HG02885 (cell line): ENCODE data around the gene ACVR2B.

Source experiments
- ATAC-seq: cut with Tn5 transposase; IDR thresholded peaks from one replicate; pipeline ENCODE4 v1.9.1; 2021; ENCODE audit warnings: mild to moderate bottlenecking; ENCODE audit not compliant: unreplicated experiment, poor library complexity

Gene ACVR2B

DNA sequence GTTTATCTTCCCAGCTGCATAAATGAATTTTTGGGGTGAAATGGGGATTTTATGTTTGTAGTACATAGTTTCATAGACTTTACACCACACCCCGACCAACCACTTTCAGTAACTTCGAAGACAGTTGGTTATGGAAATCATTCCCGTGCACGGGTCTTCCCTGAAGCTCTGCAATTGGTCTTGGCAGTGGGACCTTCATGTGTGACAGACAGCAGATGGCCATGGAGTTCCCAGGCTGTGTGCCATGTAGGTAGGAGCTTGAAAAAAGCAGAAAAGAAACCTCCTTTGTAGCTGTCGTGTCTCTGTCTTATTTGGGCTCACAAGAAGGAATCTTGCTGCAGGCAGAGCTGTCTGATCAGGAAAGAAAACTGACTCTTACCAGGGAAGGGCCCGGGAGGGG lies 68.3 kb downstream of the ACVR2B start:
- no peak for ATAC-seq

DNA sequence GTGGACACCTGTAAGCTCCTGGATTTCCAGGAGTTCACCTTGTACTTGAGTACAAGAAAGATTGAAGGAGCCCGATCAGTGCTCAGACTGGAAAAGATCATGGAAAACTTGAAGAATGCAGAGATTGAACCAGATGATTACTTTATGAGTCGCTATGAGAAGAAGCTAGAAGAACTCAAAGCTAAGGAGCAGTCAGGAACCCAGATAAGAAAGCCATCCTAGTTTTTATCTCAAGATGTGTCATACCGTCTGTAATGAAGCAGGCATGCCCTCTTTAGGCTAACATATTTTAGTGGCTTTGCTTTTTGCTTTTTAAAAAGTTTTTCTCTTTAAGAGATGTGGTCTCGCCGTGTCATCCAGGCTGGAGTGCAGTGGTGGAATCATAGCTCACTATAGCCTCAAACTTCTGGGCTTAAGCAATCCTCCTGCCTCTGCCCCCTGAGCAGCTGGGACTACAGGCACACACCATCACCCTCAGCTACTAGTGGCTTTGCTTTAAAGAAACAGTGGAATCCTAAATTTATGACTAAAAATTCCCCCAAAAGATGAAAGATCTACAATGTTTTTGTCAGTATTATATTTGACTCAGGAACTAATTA lies 70.5 kb downstream of the ACVR2B start:
- ATAC-seq = no peak

DNA sequence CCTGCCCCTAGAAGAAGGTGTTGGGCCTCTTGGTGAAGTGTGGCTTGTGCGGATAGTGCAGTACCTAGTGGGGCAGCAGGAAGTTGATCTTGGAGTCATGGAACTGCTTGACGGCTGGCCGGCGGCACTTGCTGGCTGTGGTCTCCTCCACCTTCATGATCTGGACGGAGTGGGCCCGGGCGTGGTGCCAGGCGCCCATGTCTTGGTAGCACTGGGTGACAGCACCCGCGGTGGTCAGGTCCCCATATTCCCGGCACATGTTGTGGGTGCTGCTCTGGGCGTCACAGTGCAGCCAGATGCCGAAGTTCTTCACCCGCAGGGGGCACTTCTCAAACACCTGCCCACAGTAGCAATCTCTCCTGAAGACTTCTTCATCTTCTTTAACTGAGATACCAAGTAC lies 73.1 kb downstream of the ACVR2B start:
- ATAC-seq = no peak

DNA sequence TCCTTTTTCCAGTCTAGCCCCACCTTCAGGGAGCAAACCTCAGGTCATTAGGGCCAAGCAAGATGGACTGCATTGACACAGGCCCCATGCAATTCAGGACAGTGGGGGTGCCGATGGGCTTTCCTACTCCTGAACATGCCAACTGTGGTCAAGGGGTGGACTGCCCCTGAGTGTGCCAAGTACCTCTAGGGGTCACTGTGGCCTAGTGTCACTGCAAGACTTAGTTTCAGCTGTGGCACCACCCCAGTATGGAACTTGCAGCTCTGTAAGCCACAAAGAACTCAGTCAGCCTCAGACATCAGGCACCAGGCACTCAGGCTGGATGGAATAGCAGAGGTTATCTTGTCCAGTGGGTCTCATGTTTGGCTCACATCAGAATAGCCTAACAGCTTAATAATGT lies 74.8 kb downstream of the ACVR2B start:
- no peak for ATAC-seq

DNA sequence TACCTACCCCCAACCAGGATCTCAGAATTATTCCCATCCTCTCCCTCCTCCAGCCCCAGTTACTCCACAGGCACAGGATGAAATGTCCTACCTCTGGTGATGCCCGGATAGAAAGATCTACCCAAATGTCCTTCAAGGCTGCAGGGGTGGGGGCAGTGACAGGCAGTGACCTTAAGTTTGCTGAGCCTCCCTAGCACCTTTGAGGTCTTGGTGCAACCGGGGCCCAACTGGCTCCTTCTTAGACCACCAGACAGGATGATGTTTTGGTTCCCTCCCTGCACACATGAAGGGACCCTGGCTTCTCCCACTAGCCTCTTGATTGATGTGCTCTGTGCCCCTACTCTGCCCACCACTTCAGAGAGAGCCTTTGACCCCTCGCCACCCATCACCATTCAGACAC lies 78.8 kb downstream of the ACVR2B start:
- ATAC-seq = no peak

DNA sequence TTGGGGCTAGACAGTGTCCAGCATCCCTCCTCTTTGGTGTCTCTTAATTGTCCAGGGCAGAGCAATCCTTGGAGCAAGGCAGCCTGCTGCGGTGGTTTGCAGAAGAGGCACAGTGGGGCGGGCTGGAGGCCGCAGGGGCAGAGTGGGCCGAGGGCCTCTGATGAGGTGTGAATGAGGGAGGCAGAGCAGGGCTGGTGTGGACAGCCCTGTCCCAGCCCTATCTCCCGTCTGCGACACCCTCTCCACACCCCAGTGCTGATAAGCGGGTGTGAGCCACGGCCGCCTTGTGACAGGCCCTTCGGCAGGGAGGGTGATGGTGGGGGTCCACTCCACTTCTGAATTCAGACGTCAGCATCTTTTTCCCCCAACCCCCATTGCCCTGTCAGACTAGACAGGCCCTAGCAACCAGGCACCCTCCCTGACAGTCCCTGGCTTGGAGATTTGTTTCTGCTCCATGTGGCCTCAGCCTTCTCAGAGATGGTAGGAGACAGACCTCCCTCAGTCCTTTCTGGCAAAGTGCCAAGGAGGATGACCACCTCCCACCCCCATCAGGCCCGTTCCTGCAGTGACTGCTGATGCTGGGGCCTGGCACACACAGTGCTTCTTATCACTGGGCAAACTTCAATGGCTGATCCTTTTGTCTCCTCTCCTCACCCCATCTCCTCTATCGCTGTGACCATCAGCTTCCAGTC lies 79.7 kb downstream of the ACVR2B start:
- no peak for ATAC-seq

DNA sequence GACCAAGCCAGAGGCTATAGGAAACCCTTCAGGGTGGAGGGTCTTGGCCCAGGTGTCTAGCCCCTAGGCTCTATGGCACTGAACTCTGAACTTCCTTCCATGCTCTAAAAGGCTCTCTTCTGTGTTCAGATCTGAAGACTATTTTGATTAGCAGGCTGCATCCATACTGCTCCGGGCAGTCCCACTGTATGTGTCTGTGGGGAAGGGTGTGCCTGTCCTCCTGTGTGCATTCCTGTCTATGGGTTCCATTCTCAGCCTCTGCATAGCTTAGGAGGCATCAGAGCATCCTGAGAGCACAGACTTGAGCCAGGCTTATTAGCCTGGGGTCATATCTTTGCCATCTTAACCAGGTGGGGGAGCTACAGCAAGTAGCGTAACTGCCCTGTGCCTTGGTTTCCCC lies 80.5 kb downstream of the ACVR2B start:
- no peak for ATAC-seq

DNA sequence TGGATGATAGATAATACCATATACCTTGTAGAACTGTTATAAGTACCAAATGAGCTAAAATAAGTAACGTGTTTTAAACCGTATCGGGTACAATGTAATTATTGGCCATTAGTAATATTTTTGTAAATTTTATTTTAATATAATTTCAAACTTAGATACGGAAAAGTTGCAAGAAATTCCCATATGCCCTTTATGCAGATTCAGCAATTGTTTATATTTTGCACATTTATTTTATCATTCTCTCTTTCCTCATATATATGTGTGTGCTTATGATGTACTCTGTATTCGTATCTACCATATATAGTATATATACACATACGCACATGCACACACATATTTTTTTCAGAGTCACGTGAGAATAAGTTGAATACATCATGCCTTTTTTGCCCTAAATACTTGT lies 80.9 kb downstream of the ACVR2B start:
- no peak for ATAC-seq

DNA sequence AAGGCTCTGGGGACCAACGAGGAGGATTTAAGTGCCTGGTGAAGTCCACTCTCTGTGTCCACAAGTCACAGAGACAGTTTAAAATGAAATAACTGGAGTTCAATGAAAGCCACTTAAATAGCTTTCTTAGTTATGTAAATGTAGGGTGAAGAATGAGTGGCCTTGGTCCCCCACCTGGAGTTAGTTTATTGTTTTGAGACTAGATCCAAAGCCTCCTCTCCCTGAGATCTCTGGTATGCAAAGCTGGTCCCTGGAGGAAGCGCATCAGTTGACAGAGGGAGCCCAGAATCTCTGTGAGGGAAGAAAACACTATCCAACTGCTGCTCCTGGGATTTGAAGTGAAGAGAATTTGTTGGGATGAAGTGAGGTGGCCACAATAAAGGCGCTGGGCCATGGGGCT lies 83.0 kb downstream of the ACVR2B start:
- ATAC-seq = no peak

DNA sequence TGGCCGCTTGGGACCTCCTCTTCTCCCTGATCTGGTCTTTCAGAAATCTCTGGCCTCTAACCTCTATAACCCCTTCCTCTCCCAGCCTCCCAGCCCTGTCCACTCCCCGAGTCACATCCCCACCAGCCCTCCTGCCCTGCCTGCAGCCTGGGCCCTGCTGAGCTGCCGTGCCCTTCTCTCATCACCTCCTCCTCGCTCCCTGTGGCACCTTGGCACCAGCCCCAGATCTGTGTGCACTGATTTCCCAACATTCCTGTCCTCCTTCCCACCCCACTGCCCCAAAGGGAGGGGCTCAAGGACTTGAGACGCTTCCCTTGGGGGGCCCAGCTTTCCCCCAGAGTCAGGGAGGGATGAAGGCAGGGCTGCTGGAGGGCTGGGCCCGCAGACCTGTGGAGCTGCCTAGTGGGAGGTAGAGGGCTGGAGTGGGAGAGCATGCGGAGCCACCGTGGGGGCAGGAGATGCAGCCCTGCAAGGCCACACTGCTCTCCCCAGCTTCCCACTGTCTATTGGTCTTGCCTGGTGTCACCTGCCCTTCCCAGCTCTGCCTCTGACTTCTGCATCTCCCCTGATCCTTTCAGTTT lies 85.2 kb downstream of the ACVR2B start:
- no peak for ATAC-seq

DNA sequence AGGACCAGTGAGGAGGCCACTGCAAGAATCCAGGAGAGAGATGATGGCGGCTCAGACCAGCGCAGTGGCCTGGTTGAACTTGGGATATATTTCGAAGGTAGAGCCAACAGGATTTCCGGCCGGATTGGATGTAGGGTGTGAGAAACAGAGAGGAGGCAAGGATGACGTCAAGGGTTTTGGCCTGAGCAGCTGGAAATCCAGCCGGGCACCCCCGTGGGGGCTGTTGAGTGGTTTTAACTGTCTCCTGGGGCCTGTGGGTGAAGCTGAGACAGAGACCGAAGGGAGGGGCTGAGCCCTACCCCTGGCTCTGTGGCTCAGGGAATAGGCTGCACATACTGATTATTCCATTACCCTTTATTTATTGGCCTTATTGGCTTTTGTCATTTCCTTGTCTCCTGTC lies 88.1 kb downstream of the ACVR2B start:
- ATAC-seq = no peak
